Measurements from ENCODE around the gene SLC25A10.

The SLC25A10 gene

DNA sequence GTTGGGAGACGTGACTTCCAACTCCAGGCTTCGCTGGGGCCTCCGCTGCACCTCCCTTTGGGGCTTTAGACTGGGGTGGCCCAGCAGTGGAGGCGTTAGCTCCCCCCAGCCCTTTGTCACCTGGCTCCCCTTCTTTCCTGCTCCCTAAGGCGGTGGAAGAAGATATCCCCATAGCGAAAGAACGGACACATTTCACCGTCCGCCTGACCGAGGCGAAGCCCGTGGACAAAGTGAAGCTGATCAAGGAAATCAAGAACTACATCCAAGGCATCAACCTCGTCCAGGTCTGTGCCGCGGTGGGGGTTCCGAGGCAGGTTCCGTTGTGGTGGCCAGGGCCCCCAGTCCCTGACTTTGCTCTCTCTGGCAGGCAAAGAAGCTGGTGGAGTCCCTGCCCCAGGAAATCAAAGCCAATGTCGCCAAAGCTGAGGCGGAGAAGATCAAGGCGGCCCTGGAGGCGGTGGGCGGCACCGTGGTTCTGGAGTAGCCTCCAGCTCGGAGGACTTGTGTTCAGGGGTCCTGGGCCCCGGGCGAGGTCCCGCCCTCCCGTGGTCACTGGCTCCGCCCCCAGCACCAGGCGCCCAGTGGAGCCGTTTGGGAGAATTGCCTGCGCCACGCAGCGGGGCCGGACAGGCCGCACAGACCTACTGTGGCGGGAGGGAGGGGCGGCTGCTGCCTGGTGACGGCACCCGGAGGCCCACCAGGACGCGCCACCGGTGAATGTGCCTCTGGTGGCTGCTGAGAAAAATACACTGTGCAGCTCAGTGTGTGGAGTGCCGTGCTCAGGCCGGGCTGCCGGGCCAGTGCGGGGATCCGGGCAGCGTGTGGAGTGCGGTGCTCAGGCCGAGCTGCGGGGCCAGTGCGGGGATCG lies 5.1 kb upstream of the SLC25A10 start:
- DNase-seq, result no peak

DNA sequence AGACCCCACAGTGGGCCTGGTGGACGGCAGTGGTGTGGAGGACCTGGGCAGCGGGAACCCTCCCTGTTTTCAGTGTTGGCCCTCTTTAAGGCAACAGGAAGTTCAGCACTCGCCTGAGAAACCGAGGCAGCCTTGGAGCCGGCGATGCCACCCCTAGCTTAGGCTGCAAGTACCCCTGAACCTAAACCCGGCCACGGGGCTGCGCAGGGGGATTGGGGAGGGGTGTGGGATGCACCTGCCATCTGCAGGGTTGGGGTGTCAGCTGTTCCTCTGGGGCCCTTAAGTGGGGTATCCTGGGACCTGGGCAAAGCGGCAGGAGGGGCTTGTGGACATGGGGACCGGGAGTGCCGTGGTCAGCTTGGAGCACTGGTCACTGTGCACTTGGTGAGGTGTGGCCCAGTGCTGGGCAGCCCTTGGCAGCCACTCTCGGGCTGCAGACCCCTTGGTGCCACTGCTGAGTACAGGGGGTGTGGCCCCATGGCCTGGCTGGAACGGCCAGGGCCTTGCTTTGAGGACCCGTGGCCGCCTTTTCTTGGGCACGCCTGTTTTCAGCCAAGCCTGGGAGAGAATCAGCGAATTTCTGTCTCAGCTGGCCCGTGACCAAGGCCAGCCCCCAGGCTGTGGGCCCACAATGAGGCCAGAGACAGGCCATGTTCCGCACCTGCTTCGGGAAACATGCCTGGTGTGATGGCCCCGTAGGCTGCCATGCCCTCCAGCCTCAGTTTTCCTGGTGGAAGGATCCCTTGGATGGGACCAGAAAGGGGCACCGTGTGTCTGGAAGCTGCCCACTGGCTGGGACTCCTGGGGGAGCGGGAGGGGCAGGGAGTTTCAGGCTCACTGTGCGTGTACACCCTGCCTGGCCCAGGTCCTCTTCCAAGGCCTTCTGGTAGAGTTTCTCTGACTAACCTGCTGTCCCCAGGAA lies 4.1 kb upstream of the SLC25A10 start:
- no peak for DNase-seq

DNA sequence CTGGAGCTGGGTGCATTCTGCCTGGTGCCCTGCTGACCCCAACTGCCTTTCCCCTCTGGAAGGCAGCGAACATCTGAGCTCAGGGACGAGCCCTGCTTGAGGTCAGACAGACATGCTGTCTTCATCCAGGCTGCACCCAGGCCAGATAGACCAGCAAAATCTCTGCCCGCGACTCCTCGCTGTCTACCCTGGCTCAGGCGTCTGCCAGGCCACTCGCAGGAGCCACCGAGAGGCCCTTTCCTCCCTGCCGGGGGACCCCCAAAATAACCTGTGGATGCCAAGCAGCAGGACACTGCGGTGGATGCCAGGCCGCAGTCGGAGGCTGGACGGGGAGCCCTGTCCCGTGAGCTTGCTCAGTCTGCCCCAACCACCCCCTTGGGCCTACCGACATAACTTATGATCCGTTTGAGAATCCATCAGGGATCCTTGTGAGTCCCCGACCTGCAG lies 3.3 kb upstream of the SLC25A10 start:
- DNase-seq, result no peak

DNA sequence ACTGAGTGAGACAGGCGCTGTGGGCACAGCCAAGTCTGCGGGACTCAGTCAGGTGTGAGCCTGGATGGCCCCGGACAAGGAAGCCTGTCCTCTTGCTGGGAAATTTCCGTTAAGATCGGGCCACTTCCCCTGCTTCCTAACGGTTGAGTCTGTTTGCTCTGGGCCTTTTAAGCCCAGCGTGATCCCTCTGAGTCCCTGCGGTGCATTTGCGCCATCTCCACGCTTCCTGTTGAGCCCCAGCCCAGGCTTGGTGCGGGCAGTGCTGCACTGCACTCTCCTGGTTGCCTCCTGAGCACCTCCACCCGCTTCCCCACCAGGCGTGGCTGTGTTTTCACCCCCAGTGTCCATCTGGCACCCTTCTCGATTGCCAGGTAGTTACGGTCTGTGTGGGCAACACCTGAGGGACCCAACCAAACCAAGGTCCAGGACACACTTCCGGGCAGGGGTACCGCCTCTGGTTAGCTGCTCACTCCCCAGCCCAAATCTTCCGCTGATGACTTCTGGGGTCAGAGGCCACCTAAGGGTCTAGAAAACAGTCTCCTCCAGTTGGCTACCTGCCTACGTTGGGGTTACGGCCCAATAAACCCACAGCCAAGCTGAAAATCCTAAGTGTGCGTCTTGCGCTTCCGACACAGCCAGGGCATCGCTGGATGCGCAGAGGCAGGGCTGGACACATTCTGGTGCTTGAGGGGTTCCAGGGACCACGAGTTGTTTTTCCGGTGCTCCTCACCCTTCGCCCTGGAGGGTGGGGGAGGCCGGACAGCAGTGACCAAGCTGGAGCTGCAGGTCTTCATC lies 1.4 kb upstream of the SLC25A10 start:
- DNase-seq, result peak; percentile 53

- no peak for DNase-seq
Observed at GRCh38 chr17:81712468-81713003, 452 bp downstream of the SLC25A10 start.

GRCh38 chr17:81713004-81713555 lies 996 bp downstream of the SLC25A10 start:
- DNase-seq, result no peak

GRCh38 chr17:81713556-81714411 lies 1.7 kb downstream of the SLC25A10 start:
- DNase-seq, result no peak

GRCh38 chr17:81714412-81715106 lies 2.5 kb downstream of the SLC25A10 start:
- DNase-seq, result no peak

- DNase-seq, result no peak
Observed at GRCh38 chr17:81715107-81715871, 3.2 kb downstream of the SLC25A10 start.

DNA sequence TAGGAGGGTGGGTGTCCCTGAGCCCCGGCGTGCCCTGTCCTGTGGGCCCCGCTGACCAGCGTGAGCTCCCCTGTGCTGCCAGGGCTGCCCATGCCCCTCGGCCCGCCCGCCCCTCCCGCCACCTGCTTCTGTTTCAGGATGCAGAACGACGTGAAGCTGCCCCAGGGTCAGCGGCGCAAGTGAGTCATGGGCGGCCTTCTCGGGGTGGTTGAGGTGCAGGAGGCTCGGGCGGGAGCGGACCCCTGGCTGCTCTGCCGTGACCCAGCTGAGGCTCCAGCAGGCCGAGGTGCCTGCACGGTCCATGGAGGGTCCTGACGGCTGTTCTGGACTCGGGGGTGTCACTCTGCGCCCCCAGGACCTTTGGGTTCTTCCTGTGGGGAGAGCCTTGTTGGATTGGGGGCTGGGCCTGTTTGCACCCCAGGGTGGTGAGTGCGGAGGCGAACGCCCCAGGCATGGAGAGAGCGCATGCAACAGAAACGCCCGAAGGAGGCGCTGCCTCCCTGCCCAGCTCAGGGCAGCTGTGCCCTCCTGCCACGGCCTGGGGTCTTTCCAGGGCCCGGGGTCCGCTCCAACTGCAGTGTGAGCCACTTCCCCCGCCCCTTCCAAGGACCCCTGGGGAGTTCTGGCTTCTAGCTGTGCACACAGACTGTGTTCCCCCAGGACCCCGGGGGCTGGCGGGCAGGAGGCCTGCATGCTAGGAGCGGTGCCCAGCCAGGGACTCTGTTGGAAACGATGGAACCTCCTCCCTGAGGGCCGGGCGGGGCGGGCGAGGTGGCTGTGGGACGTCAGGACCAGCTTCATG lies 4.0 kb downstream of the SLC25A10 start:
- DNase-seq, result no peak

GRCh38 chr17:81716674-81716996 lies 4.6 kb downstream of the SLC25A10 start:
- DNase-seq, result no peak

DNA sequence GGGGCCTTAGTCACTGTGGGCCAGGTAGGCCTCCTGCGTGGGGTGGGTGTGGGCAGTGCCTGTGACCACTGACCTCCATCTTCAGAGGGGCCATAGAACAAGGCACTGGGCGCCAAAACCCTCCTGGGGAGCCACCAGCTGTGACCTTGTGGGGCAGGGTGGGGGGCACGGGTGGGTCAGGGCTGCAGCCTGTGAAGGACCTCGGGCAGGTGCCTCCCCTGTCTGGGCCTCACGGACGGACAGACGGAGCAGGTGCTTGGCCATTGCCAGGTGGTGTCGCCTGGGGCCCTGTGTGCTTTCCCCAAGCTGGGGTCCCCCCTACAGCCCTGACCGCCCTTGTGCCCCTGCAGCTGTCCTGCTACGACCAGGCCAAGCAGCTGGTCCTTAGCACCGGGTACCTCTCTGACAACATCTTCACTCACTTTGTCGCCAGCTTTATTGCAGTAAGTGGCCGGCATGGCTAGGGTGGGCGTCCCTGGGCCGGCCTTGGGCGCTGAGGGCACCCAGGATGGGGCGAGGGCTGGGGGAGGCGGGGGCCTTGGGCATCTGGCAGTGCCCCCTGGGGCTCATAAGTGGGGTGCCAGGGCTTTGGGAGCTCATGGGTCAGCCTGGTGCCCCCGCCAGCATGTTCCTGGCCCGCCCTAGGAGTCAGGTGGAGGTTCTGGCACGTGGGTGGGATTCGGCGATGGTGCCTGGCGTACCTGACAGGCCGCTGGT lies 5.1 kb downstream of the SLC25A10 start:
- DNase-seq, result no peak

DNA sequence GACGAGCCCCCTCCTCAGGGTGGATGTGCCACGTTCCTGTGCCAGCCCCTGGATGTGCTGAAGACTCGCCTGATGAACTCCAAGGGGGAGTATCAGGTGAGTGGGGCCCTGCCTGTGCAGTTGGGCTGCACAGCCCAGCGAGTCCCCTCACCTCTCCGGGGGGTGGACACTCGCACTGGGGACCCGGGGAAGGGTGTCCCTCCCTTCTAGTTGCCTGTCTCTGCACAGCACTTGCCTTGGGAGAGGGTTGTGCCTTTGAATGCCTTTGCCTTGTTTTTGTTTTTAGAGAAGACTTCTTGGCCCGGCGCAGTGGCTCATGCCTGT lies 5.6 kb downstream of the SLC25A10 start:
- DNase-seq, result no peak

GRCh38 chr17:81719410-81720266 lies 7.6 kb downstream of the SLC25A10 start:
- DNase-seq, result no peak

DNA sequence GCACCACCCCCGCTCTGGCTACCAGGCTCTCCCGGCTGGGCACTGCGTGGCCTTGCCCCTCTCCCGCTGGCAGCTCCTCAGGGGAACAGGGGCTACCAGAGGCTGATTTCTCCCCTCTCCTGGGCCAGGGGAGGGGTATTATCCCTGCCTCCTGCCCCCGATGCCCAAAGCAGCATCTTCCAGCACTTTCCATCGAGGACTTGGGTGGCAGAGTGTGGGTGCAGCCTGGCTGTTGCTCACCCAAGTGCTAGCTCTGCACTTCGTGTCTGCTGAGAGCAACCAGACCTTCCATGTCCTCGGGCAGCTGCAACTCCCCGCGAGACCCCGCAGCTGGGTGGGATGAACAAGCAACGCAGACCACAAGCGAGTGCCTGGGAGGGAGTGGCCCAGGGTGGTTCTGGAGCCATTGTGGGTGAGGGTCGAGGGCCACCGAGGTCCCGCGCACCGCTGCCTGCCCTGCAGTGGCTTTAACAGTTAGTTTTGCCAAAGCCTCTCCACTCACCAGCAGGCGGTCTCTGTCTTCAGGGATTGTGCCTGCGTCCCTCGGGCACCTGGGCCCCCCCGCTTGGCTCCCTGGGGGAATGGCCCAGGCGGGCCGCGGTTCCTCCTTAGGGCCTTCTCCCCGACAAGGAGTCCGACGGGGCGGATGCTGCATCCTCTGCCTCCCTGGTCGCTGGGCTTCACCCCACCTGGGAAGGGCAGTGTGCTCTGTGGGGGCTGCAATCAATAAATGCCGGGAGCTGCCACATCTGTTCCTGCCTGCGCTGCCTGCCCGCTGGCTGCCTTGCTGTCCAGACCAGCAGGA lies 8.4 kb downstream of the SLC25A10 start:
- DNase-seq, result no peak
